Progenitor cell of endocrine pancreas (in vitro differentiated cells): ENCODE results near the gene TMEM59L. TPM values are rescaled to one million over a fixed set of nuclear protein-coding genes. Genes with fewer than 3 reads are reported as not detected.

Experiments
- DNase-seq: peaks from one replicate; pipeline ENCODE4 v3.0.0; 2021; ENCODE audit warnings: low spot score; ENCODE audit not compliant: unreplicated experiment
- H3K27ac Mint-ChIP-seq: 2 replicates; pipeline ENCODE4 v1.8.0; 2021; ENCODE audit warnings: mild to moderate bottlenecking, moderate library complexity, mixed read lengths
- H3K27me3 Mint-ChIP-seq: 2 replicates; pipeline ENCODE4 v1.8.0; 2021; ENCODE audit warnings: mixed read lengths
- H3K36me3 Mint-ChIP-seq: 2 replicates; pipeline ENCODE4 v1.8.0; 2022; ENCODE audit warnings: mixed read lengths; ENCODE audit not compliant: insufficient read depth
- H3K4me1 Mint-ChIP-seq: 2 replicates; pipeline ENCODE4 v1.8.0; 2021; ENCODE audit warnings: low read depth, mixed read lengths
- H3K4me3 Mint-ChIP-seq: 2 replicates; pipeline ENCODE4 v1.8.0; 2021; ENCODE audit warnings: low read depth, mild to moderate bottlenecking, moderate library complexity, mixed read lengths
- H3K9me3 Mint-ChIP-seq: 2 replicates; pipeline ENCODE4 v1.8.0; 2021; ENCODE audit warnings: low read depth, mixed read lengths
- total RNA-seq: library from RNA; stranded (reverse); gene quantifications from 2 replicates; pipeline ENCODE4 v1.2.1, GENCODE V29; 2021
- TF ChIP-seq, protein P1 (sequence below): fragments of 200-600 bp; sonication (generic); IDR thresholded peaks from one replicate; pipeline ENCODE4 v1.5.0; 2021; ENCODE audit warnings: antibody characterized with exemption, mild to moderate bottlenecking; ENCODE audit not compliant: unreplicated experiment

TMEM59L gene
- total RNA-seq, 1 donor from 2014 or later: 6.4 TPM

DNA sequence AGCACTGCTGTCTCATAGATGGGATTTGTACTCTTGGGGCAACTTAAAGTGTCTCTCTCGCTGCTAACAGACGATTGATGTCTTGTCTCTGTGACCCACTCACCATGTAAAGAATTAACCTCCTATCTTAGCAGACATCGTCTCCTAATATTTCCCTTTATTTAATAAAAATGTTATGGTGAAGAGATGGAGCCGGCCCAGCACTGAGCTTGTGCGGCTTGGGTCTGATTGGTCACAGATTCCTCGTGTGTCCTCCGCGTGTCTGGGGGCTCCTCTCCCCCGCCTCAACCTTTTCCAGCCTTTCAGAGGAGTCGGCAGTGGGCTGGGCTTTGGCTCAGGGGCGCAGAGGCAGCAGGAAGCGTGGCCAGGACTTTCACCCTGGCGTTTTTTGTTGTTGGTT is 57.6 kb downstream of the TMEM59L start:
- DNase-seq: no peak
- Mint-ChIP-seq H3K27ac (no peak overlapping the region), H3K4me1 (no peaks in the 10 kb centered on the region), H3K36me3 (peaks cover 4% of the 10 kb centered on the region), H3K27me3 (no peaks in the 10 kb centered on the region), H3K9me3 (no peaks in the 10 kb centered on the region), H3K4me3 (no peak overlapping the region)
- TF ChIP-seq, protein P1, sequence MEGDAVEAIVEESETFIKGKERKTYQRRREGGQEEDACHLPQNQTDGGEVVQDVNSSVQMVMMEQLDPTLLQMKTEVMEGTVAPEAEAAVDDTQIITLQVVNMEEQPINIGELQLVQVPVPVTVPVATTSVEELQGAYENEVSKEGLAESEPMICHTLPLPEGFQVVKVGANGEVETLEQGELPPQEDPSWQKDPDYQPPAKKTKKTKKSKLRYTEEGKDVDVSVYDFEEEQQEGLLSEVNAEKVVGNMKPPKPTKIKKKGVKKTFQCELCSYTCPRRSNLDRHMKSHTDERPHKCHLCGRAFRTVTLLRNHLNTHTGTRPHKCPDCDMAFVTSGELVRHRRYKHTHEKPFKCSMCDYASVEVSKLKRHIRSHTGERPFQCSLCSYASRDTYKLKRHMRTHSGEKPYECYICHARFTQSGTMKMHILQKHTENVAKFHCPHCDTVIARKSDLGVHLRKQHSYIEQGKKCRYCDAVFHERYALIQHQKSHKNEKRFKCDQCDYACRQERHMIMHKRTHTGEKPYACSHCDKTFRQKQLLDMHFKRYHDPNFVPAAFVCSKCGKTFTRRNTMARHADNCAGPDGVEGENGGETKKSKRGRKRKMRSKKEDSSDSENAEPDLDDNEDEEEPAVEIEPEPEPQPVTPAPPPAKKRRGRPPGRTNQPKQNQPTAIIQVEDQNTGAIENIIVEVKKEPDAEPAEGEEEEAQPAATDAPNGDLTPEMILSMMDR: no peak

Other genes starting within 250 kb of the TMEM59L start
- 10.5 and 14.4 TPM in 2 replicates for gene GDF15, start 226.7 kb upstream of the TMEM59L start, total RNA-seq
- not detected in 2 replicates for gene LRRC25, start 215.2 kb upstream of the TMEM59L start, total RNA-seq
- gene SSBP4, start 193.5 kb upstream of the TMEM59L start, total RNA-seq: 57.7 and 61.8 TPM in 2 replicates
- gene ISYNA1, start 174.7 kb upstream of the TMEM59L start, total RNA-seq: 234 TPM in 2 replicates
- 13.8 and 15.5 TPM in 2 replicates for gene ELL, start 90.8 kb upstream of the TMEM59L start, total RNA-seq
- 216 and 220 TPM in 2 replicates for gene FKBP8, start 69.3 kb upstream of the TMEM59L start, total RNA-seq
- gene KXD1, start 55.0 kb upstream of the TMEM59L start, total RNA-seq: 77.7 and 82.8 TPM in 2 replicates
- 951 and 968 TPM in 2 replicates for gene UBA52, start 41.0 kb upstream of the TMEM59L start, total RNA-seq
- 66.5 and 67.4 TPM in 2 replicates for gene REX1BD, start 24.1 kb upstream of the TMEM59L start, total RNA-seq
- 4.4 and 6.0 TPM in 2 replicates for gene CRLF1, start 6.1 kb upstream of the TMEM59L start, total RNA-seq
- gene KLHL26, start 24.2 kb downstream of the TMEM59L start, total RNA-seq: 11.6 and 12.3 TPM in 2 replicates
- 39.5 and 39.7 TPM in 2 replicates for gene CRTC1, start 70.8 kb downstream of the TMEM59L start, total RNA-seq
- 0.13 and 0.24 TPM in 2 replicates for gene COMP, start 178.4 kb downstream of the TMEM59L start, total RNA-seq
- 87.1 and 90.9 TPM in 2 replicates for gene UPF1, start 219.1 kb downstream of the TMEM59L start, total RNA-seq